Heart left ventricle (tissue), 13 donors: ENCODE results near the gene KLHL29.

ENCODE experiments used
- POLR2A ChIP-seq, 2 donors: fragments of 450-650 bp; IDR thresholded peaks; one replicate each; pipeline ENCODE4 v1.6.1; 2017; ENCODE audit warnings: antibody characterized with exemption in 2 of 2, mild to moderate bottlenecking in 2 of 2, moderate library complexity in 2 of 2
- TF ChIP-seq, protein P1 (sequence below), 12 donors: fragments of 200-600 bp; sonication (generic) in 4 of 12; IDR thresholded peaks; one replicate each; pipeline versions ENCODE4 v1.5.0 to v1.8.0; 2018 to 2022; ENCODE audit warnings: antibody characterized with exemption in 12 of 12, mild to moderate bottlenecking in 5 of 12
- donor health status: ischemic (EF 13 %, LVEDD 7.1; RV severe dilation, severe dysfunction).
- donor health status: DM: no; HTN: yes; CAD: no.
- donor health status: DM: no; HTN: no; CAD: no.
- donor health status: ischemic (EF 25% LVEDD 6.9; RV normal size, moderate dysfunction).
- donor health status: ischemic (EF 25% LVEDD 5.7; RV mildly dilated, moderate dysfunction).
- donor health status: ischemic (EF 35%, LVEDD 5.7; RV mildly dilated, moderate dysfunction).
- donor health status: nonischemic (EF 11% LVEDD 7.7; RV severe dilation, severe dysfunction).
- donor health status: DM: yes; HTN: yes; CAD: no.
- donor health status: PGD.
- donor health status: ischemic (EF 29% LVEDD 5.4; RV normal size, mild dysfunction).
- donor health status: nonischemic (EF 23%, LVEDD 6.1; RV moderate dilation, normal function).

DNA sequence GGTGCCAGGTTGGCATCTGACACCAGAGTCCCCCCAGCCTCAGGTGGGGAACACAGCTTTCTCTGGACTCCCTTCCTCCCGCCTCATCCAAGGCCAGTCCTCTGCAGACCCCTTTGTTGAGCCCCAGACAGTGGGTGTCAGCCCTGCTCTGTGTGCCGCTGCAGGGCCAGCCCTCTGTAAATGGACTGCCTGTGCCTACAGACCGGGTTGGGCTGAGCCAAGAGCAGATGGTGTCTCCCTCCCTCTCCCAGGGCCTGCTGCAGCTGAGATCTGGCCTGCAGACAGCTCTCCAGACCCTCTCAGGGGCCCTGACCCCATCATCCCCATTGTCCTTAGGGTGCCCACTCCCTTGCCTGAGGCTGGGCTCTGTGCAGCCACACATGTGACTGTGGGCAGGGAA lies 160.8 kb downstream of the KLHL29 start:
- TF ChIP-seq, protein P1, sequence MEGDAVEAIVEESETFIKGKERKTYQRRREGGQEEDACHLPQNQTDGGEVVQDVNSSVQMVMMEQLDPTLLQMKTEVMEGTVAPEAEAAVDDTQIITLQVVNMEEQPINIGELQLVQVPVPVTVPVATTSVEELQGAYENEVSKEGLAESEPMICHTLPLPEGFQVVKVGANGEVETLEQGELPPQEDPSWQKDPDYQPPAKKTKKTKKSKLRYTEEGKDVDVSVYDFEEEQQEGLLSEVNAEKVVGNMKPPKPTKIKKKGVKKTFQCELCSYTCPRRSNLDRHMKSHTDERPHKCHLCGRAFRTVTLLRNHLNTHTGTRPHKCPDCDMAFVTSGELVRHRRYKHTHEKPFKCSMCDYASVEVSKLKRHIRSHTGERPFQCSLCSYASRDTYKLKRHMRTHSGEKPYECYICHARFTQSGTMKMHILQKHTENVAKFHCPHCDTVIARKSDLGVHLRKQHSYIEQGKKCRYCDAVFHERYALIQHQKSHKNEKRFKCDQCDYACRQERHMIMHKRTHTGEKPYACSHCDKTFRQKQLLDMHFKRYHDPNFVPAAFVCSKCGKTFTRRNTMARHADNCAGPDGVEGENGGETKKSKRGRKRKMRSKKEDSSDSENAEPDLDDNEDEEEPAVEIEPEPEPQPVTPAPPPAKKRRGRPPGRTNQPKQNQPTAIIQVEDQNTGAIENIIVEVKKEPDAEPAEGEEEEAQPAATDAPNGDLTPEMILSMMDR (IDR thresholded peaks at IDR 0.05), result no peak
- TF ChIP-seq POLR2A (IDR thresholded peaks at IDR 0.05), result no peak
